ENCODE results near the gene ALG14.
"Not testable (repeated sequence)": the region's sequence is repeated elsewhere in the genome, so short reads cannot be mapped to it uniquely, and the experiment has no call there.

Gene ALG14

GRCh38 chr1:95096218-95096841 is 23.6 kb upstream of the ALG14 start:
- TF ChIP-seq CTCF (conservative IDR thresholded peaks at IDR 0.05): no peak
- peak overlapping the region; percentile 60; the same call in 1 of the 2 replicates for H3K27ac ChIP-seq

- H3K27ac ChIP-seq: peak overlapping the region; percentile 60; the same call in 1 of the 2 replicates
- TF ChIP-seq CTCF (conservative IDR thresholded peaks at IDR 0.05): no peak
These were observed 23.1 kb upstream of the ALG14 start for GRCh38 chr1:95095833-95096217.

GRCh38 chr1:95094923-95095322 is 22.2 kb upstream of the ALG14 start:
- peak overlapping the region; percentile 60; the same call in 1 of the 2 replicates for H3K27ac ChIP-seq
- TF ChIP-seq CTCF (conservative IDR thresholded peaks at IDR 0.05): no peak

- H3K27ac ChIP-seq: no peak overlapping the region
- no peak for TF ChIP-seq CTCF (conservative IDR thresholded peaks at IDR 0.05)
These were observed 20.5 kb upstream of the ALG14 start for GRCh38 chr1:95093296-95093695.

GRCh38 chr1:95092891-95093290 is 20.1 kb upstream of the ALG14 start:
- H3K27ac ChIP-seq: not testable (repeated sequence)

GRCh38 chr1:95091290-95091689 is 18.5 kb upstream of the ALG14 start:
- H3K27ac ChIP-seq: not testable (repeated sequence)

GRCh38 chr1:95089650-95090287 is 17.0 kb upstream of the ALG14 start:
- TF ChIP-seq CTCF (conservative IDR thresholded peaks at IDR 0.05): no peak
- H3K27ac ChIP-seq: no peak overlapping the region

- TF ChIP-seq CTCF (conservative IDR thresholded peaks at IDR 0.05): no peak
These were observed 15.6 kb upstream of the ALG14 start for GRCh38 chr1:95088303-95088702.

More at GRCh38 chr1:95088303-95088702, 15.6 kb upstream of the ALG14 start:
- H3K27ac ChIP-seq: no peak overlapping the region
